Pulmonary artery endothelial cell (primary cell): ENCODE data around the gene SNX10. TPM values are rescaled to one million over a fixed set of nuclear protein-coding genes. Genes with fewer than 3 reads are reported as not detected.

Experiments used
- DNase-seq: peaks from one replicate; pipeline ENCODE4 v3.0.0-alpha.2; 2011; ENCODE audit warnings: low read depth, low spot score
- total RNA-seq: library from RNA; depleted of rRNA; stranded (reverse); fragments of >200 nt; gene quantifications from 2 replicates; pipeline ENCODE4 v1.2.3, GENCODE V29; 2014

The SNX10 gene
- total RNA-seq, 1 donor from 2014 or later, result 0.20 TPM

DNA sequence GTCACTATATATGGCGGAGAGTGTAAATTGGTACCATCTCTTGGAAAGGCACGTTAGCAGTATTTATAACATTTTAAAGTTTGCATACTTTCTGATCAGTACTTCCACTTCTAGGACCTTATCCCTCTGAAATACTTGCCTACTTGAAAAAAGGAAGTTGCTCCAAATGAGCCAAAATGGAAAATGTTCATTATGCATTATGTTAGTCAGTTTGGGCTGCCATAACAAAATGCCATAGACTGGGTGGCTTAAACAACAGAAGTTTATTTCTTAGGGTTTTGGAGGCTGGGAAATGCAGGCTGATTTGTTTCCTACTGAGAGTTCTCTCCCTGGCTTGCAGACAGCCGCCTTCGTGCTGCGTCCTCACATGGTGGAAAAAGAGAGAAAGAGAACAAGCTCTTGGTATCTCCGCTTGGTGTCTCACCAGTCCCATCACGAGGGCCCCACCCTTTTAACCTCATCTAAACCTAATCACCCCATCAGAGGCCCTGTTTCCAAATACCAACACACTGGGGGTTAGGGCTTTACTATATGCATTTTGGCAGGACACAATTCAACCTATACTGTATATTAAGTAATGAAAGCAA lies 6.9 kb downstream of the SNX10 start:
- no peak for DNase-seq

GRCh38 chr7:26305090-26305868 lies 13.6 kb downstream of the SNX10 start:
- DNase-seq, result no peak

- no peak for DNase-seq
Observed at GRCh38 chr7:26305869-26306665, 14.4 kb downstream of the SNX10 start.

GRCh38 chr7:26306790-26307189 lies 15.1 kb downstream of the SNX10 start:
- no peak for DNase-seq

GRCh38 chr7:26307226-26307625 lies 15.6 kb downstream of the SNX10 start:
- no peak for DNase-seq

- DNase-seq, result no peak
Observed at GRCh38 chr7:26307791-26308190, 16.1 kb downstream of the SNX10 start.

DNA sequence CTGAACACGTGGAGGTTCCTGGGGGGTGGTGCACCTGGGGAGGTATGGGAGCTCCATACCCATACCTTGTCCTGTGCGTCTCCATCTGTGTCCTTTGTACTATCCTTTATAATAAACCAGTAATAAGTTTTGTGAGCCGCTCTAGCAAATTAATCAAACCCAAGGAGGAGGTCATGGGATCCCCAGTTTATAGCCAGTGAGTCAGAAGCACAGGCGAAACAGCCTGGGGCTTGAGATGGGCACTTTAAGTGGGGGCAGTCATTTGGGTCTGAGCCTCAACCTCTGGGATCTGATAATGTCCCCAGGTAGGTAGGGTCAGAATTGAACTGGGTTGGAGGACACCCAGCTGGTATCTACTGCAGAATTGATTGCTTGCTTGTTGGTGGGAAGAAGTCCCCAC lies 16.9 kb downstream of the SNX10 start:
- DNase-seq, result no peak

- no peak for DNase-seq
Observed at GRCh38 chr7:26309089-26309488, 17.4 kb downstream of the SNX10 start.

DNA sequence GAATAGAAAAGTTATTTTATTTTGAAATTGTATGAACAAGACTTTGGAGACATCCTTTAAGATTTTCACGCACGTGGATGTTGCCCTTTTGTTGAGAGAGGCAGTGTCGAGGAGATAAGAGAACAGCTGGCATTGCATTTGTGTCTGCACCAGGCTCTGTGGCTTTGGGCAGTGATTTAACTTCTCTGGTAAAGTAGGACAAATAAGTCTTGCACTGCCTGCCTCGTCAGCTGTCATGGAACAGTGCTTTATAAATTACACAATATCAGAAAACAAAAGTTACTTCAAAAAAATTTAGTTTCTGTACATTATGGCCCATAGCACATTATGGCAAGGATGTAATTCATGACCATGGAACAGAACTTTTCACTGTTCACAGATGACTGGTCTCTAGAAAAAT lies 20.1 kb downstream of the SNX10 start:
- no peak for DNase-seq

DNA sequence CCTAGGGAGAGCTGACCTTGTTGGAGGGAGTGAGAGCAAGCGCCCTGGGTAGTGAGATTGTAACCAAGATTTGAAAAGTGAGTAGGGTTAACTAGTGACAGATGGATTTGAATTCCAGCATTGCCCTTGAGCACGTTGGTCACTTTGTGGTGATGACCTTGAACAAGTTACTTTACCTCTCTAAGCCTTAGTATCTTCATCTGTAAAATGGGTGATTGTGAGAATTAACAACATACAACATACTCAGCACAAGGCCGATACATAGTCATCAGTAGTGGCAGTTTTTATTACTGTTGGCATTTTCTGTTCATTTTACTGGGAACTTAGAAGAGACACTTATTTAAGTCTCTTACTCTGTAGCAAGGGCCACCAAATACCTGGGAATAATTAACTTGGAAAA lies 25.5 kb downstream of the SNX10 start:
- no peak for DNase-seq

- DNase-seq, result no peak
Observed at GRCh38 chr7:26318921-26319320, 27.3 kb downstream of the SNX10 start.

DNA sequence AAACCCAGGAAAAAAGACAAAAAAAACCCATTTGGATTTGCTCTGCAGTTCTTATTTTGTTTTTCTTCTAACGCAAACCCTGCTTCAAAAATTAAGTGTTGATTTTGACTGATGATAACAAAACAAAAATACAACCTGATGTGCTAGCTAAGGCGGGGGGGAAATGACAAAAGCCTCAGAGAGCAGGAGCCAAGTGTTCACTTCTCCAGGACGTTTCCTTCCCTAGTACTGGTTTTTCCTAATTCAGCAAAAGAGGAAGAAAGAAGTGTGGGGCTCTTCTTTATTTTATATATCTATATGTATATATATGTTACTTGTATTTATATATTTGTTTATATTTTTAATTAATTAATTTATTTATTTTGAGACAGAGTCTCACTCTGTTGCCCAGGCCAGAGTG lies 28.0 kb downstream of the SNX10 start:
- DNase-seq, result no peak

GRCh38 chr7:26320878-26321277 lies 29.2 kb downstream of the SNX10 start:
- DNase-seq, result no peak

DNA sequence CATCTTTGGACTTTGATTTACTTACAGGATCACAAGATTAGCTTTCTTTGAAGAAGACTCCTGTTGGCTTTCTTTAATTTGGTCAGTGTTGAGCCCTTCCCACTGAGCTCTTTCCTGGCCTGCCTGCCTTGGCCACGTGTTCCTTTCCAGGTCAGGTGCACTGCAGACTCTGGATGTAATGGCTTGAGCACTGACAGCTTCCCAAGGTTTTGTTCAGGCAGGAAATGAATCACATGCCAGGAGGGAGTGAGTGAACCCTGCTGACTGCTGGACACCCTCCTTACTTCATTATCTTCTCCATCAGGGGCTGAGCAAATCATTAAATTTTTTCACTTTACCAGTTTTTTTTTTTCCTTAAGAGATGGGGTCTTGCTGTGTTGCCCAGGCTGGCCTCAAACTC lies 29.8 kb downstream of the SNX10 start:
- DNase-seq, result no peak

DNA sequence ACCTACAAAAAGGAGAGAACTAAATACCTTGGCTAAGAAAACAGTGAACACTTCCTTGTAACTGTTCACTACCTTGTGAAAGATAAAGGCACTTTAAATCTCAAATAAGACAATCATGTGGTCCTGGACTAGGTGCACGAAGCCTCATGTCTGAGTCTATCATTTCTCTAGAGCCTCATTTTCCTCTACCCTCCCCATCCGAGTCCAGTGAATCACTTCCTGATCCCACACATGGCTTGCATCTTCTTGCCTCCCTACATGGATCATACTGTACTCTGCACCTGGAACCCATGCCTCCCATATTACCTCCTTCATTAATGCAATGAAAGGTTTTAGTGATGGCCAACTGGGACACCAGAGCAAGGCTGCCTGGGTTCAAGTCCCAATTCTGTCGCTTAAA lies 34.5 kb downstream of the SNX10 start:
- DNase-seq, result no peak

- DNase-seq, result no peak
Observed at GRCh38 chr7:26328498-26329390, 37.1 kb downstream of the SNX10 start.

- DNase-seq, result no peak
Observed at GRCh38 chr7:26329520-26330255, 38.0 kb downstream of the SNX10 start.

GRCh38 chr7:26331113-26331512 lies 39.5 kb downstream of the SNX10 start:
- DNase-seq, result no peak

DNA sequence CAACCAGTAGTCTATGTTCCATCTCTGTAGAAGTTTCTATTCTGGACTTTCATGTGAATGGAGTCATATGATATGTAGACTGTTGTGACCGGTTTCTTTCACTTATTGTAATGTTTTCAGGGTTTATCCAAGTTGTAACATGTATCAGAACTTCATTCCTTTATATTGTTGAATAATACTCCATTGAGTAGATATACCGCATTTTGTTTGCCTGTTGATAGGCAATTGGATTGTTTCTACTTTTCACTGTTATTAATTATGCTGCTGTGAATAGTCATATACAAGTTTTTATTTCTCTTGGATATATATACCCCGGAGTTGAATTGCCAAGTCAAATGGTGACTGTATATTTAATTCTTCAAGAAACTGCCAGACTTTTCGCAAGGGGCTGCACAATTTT lies 40.1 kb downstream of the SNX10 start:
- no peak for DNase-seq

GRCh38 chr7:26332698-26333097 lies 41.0 kb downstream of the SNX10 start:
- no peak for DNase-seq
